K562 (cell line): ENCODE results near the gene STK4. TPM values are rescaled to one million over a fixed set of nuclear protein-coding genes. Genes with fewer than 3 reads are reported as not detected.

ENCODE experiments used
- ATF1 ChIP-seq, 2 experiments: fragments of 450-650 bp in 1 of 2; IDR thresholded peaks; 2 replicates each; pipeline ENCODE4 v1.6.1; 2016; ENCODE audit warnings: missing compliant biosample characterization in 1 of 2, missing genetic modification characterization in 1 of 2
- BRF1 ChIP-seq: IDR thresholded peaks from 3 replicates; pipeline ENCODE4 v1.6.1; 2011; ENCODE audit warnings: borderline replicate concordance, mild to moderate bottlenecking; ENCODE audit not compliant: insufficient read length; ENCODE audit errors: extremely low read depth
- CBFA2T3 ChIP-seq: fragments of 450-650 bp; IDR thresholded peaks from 2 replicates; pipeline ENCODE4 v1.6.1; 2017
- ETS1 ChIP-seq: conservative IDR thresholded peaks from 2 replicates; pipeline ENCODE4 v1.6.1; 2011; ENCODE audit warnings: low read depth, mild to moderate bottlenecking, low read length; ENCODE audit not compliant: control insufficient read depth
- EZH2 ChIP-seq: IDR thresholded peaks from 2 replicates; pipeline ENCODE4 v1.6.1; 2012; ENCODE audit warnings: low read depth, mild to moderate bottlenecking, inconsistent platforms, low read length, borderline replicate concordance
- FOSL1 ChIP-seq: fragments of 200-800 bp; sonication (Bioruptor generic); conservative IDR thresholded peaks from 2 replicates; pipeline ENCODE4 v1.6.1; 2016; ENCODE audit warnings: missing genetic modification characterization, missing compliant biosample characterization
- GTF3C2 ChIP-seq: IDR thresholded peaks from 3 replicates; pipeline ENCODE4 v1.6.1; 2011; ENCODE audit warnings: borderline replicate concordance, mild to moderate bottlenecking, moderate library complexity; ENCODE audit not compliant: insufficient read length; ENCODE audit errors: extremely low read depth
- HEY1 ChIP-seq: fragments of 250-450 bp; sonication (Bioruptor Pico); IDR thresholded peaks from 2 replicates; pipeline ENCODE4 v1.5.0; 2020; ENCODE audit warnings: mild to moderate bottlenecking, moderate library complexity, borderline replicate concordance
- KAT7 ChIP-seq: sonication (generic); formaldehyde crosslinking; IDR thresholded peaks from 2 replicates; pipeline ENCODE4 v1.8.0; 2022; ENCODE audit warnings: missing genetic modification reagents, mild to moderate bottlenecking, borderline replicate concordance
- KAT8 ChIP-seq: fragments of 450-650 bp; IDR thresholded peaks from 2 replicates; pipeline ENCODE4 v1.6.1; 2016; ENCODE audit warnings: low read depth, mild to moderate bottlenecking
- MAZ ChIP-seq, 2 experiments: fragments of 450-650 bp in 1 of 2; sonication (generic) in 1 of 2; formaldehyde crosslinking; IDR thresholded peaks in 1 of 2; conservative IDR thresholded peaks in 1 of 2; 2 replicates each; pipeline versions ENCODE4 v1.4.0 to v1.5.0; 2020; ENCODE audit warnings: mild to moderate bottlenecking in 1 of 2, missing genetic modification reagents in 1 of 2
- POLR2B ChIP-seq: fragments of 450-650 bp; IDR thresholded peaks from 2 replicates; pipeline ENCODE4 v1.6.1; 2018; ENCODE audit warnings: low read depth; ENCODE audit not compliant: partially characterized antibody
- RAD21 ChIP-seq, 2 experiments: fragments of 250-450 bp in 1 of 2; fragments of 450-650 bp in 1 of 2; sonication (Bioruptor Pico) in 1 of 2; formaldehyde crosslinking in 1 of 2; IDR thresholded peaks in 1 of 2; conservative IDR thresholded peaks in 1 of 2; 2 replicates each; pipeline versions ENCODE4 v1.4.0 to v1.8.0; 2020 to 2022; ENCODE audit warnings: mild to moderate bottlenecking in 2 of 2, moderate library complexity in 1 of 2
- SMARCC2 ChIP-seq: fragments of 450-650 bp; IDR thresholded peaks from 2 replicates; pipeline ENCODE4 v1.6.1; 2017; ENCODE audit warnings: antibody characterized with exemption, moderate library complexity, mild to moderate bottlenecking, low read depth
- TCF15 ChIP-seq: fragments of 250-450 bp; sonication (Bioruptor Pico); IDR thresholded peaks from 2 replicates; pipeline ENCODE4 v1.8.0; 2022; ENCODE audit warnings: moderate library complexity, mild to moderate bottlenecking, inconsistent platforms
- ZNF644 ChIP-seq: fragments of 200-800 bp; sonication (Bioruptor generic); IDR thresholded peaks from 2 replicates; pipeline ENCODE4 v1.6.1; 2016; ENCODE audit warnings: low read depth, missing genetic modification characterization, missing compliant biosample characterization
- ZNF695 ChIP-seq: fragments of 450-650 bp; formaldehyde crosslinking; IDR thresholded peaks from 2 replicates; pipeline ENCODE4 v1.4.0; 2020; ENCODE audit warnings: mild to moderate bottlenecking, moderate library complexity
- polyA plus RNA-seq, 8 experiments: library from polyadenylated mRNA; depleted of rRNA in 4 of 8; stranded (reverse) in 5 of 8; unstranded in 3 of 8; fragments of >200 nt; fragmentation: Nextera tagmentation in 2 of 8; fragmentation: Illumina TruSeq in 1 of 8; extraction: Ambion mirVana in 2 of 8; extraction: Trizol in 1 of 8; gene quantifications; 2 replicates each; pipeline versions ENCODE4 v1.2.1 to v1.2.3, GENCODE V29; 2011 to 2014; ENCODE audit warnings: inconsistent platforms in 1 of 8, missing spikeins in 1 of 8
- total RNA-seq, 7 experiments: library from RNA; depleted of rRNA in 6 of 7; stranded (reverse); fragments of >200 nt in 6 of 7; fragmentation: Illumina TruSeq in 2 of 7; extraction: Trizol in 2 of 7; gene quantifications; 2 replicates each; pipeline versions ENCODE4 v1.2.1 to v1.2.3, GENCODE V29; 2011 to 2021; ENCODE audit warnings: low replicate concordance in 1 of 7
- TF ChIP-seq, protein P1 (sequence below): fragments of 450-650 bp; formaldehyde crosslinking; IDR thresholded peaks from 2 replicates; pipeline ENCODE4 v1.4.0; 2020; ENCODE audit warnings: mild to moderate bottlenecking, moderate library complexity

STK4 gene
- total and polyA plus RNA-seq, 9 of the 15 experiments (the other 6 are each of a cell fraction or from before 2014, with no cell fraction given), result 11.9 to 30.6 (median 22.2) TPM

GRCh38 chr20:44966030-44966961 lies at the start of gene STK4 (continued):
- TF ChIP-seq TCF15, result no peak
- TF ChIP-seq CBFA2T3, result 0 out of 2 replicates have a peak, but pooled peaks have one; percentile 10
- no peak; the same call in 1 of the 2 replicates for TF ChIP-seq ZNF644 (tag)
- no peak; the same call in 1 of the 2 replicates for TF ChIP-seq ETS1
- TF ChIP-seq KAT7 (CRISPR knock-in tag), result peak; percentile 69; the same call in 1 of the 2 replicates
- no peak for TF ChIP-seq HEY1 (CRISPR knock-in tag)
- TF ChIP-seq RAD21 (CRISPR knock-in tag; conservative IDR thresholded peaks at IDR 0.05 in 1 of 2, IDR thresholded peaks at IDR 0.05 in 1 of 2), result peak; percentile 26 to 39; a peak in 2 of 4 replicates
- peak; percentile 71 for TF ChIP-seq POLR2B
- TF ChIP-seq GTF3C2, result no peak
- peak; percentile 34; the same call in 1 of the 2 replicates for TF ChIP-seq FOSL1
- peak; percentile 61 to 68; a peak in 2 of 4 replicates for TF ChIP-seq MAZ (CRISPR knock-in tag; conservative IDR thresholded peaks at IDR 0.05 in 1 of 2, IDR thresholded peaks at IDR 0.05 in 1 of 2)
- no peak for TF ChIP-seq KAT8
- no peak for TF ChIP-seq ZNF695 (CRISPR knock-in tag)
- TF ChIP-seq ATF1 (CRISPR knock-in tag; IDR thresholded peaks at IDR 0.05), result no peak
- peak; percentile 87 for TF ChIP-seq ATF1 (tag; IDR thresholded peaks at IDR 0.05)
- TF ChIP-seq EZH2, result no peak
- TF ChIP-seq, protein P1, sequence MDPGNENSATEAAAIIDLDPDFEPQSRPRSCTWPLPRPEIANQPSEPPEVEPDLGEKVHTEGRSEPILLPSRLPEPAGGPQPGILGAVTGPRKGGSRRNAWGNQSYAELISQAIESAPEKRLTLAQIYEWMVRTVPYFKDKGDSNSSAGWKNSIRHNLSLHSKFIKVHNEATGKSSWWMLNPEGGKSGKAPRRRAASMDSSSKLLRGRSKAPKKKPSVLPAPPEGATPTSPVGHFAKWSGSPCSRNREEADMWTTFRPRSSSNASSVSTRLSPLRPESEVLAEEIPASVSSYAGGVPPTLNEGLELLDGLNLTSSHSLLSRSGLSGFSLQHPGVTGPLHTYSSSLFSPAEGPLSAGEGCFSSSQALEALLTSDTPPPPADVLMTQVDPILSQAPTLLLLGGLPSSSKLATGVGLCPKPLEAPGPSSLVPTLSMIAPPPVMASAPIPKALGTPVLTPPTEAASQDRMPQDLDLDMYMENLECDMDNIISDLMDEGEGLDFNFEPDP (CRISPR knock-in tag), result no peak
- no peak for TF ChIP-seq BRF1
- no peak for TF ChIP-seq SMARCC2
